Measurements from ENCODE around the gene CLEC2A. TPM values are rescaled to one million over a fixed set of nuclear protein-coding genes. Genes with fewer than 3 reads are reported as not detected.

The CLEC2A gene
- total RNA-seq (2014; rRNA removed; shearing (Covaris generic)) (not detected in 2 replicates), polyA plus RNA-seq (2016; fragmentation: Nextera tagmentation; extraction: Ambion mirVana) (not detected in 2 replicates)
- long read RNA-seq = 0 reads

GRCh38 chr12:9932270-9932669, at the start of gene CLEC2A:
CLEC2A (minus strand) TSS chr12:9932370; CDS start chr12:9932329, 41 bp downstream.
- no peaks in the 10 kb centered on the region for H4K20me1 ChIP-seq (replicated peaks; ENCODE audit: insufficient read depth)
- H2AFZ ChIP-seq = no peak within 1 kb of the TSS
- H3F3A ChIP-seq (replicated peaks; ENCODE audit: low read depth) = no peaks in the 10 kb centered on the region
- H3K9me3 Mint-ChIP-seq = no peaks in the 10 kb centered on the region
- H3K4me2 ChIP-seq = no peak within 1 kb of the TSS
- no peak for ATAC-seq
- no peaks in the 10 kb centered on the region for H3K36me3 ChIP-seq (ENCODE audit: insufficient read depth)
- DNase-seq (ENCODE audit: low spot score) = no peak
- no peaks in the 10 kb centered on the region for H3K27me3 ChIP-seq (ENCODE audit: insufficient read depth)
- no peak within 1 kb of the TSS for H3K27ac Mint-ChIP-seq
- no peaks in the 10 kb centered on the region for H3K4me1 ChIP-seq (ENCODE audit: insufficient read depth)
- TF ChIP-seq, protein P1, sequence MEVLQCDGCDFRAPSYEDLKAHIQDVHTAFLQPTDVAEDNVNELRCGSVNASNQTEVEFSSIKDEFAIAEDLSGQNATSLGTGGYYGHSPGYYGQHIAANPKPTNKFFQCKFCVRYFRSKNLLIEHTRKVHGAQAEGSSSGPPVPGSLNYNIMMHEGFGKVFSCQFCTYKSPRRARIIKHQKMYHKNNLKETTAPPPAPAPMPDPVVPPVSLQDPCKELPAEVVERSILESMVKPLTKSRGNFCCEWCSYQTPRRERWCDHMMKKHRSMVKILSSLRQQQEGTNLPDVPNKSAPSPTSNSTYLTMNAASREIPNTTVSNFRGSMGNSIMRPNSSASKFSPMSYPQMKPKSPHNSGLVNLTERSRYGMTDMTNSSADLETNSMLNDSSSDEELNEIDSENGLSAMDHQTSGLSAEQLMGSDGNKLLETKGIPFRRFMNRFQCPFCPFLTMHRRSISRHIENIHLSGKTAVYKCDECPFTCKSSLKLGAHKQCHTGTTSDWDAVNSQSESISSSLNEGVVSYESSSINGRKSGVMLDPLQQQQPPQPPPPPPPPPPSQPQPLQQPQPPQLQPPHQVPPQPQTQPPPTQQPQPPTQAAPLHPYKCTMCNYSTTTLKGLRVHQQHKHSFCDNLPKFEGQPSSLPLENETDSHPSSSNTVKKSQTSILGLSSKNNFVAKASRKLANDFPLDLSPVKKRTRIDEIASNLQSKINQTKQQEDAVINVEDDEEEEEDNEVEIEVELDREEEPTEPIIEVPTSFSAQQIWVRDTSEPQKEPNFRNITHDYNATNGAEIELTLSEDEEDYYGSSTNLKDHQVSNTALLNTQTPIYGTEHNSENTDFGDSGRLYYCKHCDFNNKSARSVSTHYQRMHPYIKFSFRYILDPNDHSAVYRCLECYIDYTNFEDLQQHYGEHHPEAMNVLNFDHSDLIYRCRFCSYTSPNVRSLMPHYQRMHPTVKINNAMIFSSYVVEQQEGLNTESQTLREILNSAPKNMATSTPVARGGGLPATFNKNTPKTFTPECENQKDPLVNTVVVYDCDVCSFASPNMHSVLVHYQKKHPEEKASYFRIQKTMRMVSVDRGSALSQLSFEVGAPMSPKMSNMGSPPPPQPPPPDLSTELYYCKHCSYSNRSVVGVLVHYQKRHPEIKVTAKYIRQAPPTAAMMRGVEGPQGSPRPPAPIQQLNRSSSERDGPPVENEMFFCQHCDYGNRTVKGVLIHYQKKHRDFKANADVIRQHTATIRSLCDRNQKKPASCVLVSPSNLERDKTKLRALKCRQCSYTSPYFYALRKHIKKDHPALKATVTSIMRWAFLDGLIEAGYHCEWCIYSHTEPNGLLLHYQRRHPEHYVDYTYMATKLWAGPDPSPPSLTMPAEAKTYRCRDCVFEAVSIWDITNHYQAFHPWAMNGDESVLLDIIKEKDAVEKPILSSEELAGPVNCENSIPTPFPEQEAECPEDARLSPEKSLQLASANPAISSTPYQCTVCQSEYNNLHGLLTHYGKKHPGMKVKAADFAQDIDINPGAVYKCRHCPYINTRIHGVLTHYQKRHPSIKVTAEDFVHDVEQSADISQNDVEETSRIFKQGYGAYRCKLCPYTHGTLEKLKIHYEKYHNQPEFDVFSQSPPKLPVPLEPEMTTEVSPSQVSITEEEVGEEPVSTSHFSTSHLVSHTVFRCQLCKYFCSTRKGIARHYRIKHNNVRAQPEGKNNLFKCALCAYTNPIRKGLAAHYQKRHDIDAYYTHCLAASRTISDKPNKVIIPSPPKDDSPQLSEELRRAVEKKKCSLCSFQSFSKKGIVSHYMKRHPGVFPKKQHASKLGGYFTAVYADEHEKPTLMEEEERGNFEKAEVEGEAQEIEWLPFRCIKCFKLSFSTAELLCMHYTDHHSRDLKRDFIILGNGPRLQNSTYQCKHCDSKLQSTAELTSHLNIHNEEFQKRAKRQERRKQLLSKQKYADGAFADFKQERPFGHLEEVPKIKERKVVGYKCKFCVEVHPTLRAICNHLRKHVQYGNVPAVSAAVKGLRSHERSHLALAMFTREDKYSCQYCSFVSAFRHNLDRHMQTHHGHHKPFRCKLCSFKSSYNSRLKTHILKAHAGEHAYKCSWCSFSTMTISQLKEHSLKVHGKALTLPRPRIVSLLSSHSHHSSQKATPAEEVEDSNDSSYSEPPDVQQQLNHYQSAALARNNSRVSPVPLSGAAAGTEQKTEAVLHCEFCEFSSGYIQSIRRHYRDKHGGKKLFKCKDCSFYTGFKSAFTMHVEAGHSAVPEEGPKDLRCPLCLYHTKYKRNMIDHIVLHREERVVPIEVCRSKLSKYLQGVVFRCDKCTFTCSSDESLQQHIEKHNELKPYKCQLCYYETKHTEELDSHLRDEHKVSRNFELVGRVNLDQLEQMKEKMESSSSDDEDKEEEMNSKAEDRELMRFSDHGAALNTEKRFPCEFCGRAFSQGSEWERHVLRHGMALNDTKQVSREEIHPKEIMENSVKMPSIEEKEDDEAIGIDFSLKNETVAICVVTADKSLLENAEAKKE (CRISPR knock-in tag; IDR thresholded peaks at IDR 0.05) = no peak
- no peak for TF ChIP-seq POLR2AphosphoS5 (IDR thresholded peaks at IDR 0.05; ENCODE audit: low read depth)
- TF ChIP-seq NANOG (IDR thresholded peaks at IDR 0.05; ENCODE audit: borderline replicate concordance) = no peak
- TF ChIP-seq ZNF331 (CRISPR knock-in tag; IDR thresholded peaks at IDR 0.05; ENCODE audit: low read depth) = no peak
- H3K27me3 Mint-ChIP-seq (ENCODE audit: insufficient read depth, low read depth, poor library complexity) = no peaks in the 10 kb centered on the region
- no peaks in the 10 kb centered on the region for H3K9me2 ChIP-seq (ENCODE audit: insufficient read depth)
- H3K4me3 Mint-ChIP-seq = no peak within 1 kb of the TSS
- no peak within 1 kb of the TSS for H3K4me3 ChIP-seq
- H3K27ac ChIP-seq (ENCODE audit: low read depth) = no peak within 1 kb of the TSS
- no peaks in the 10 kb centered on the region for H3K4me1 Mint-ChIP-seq
- no peaks in the 10 kb centered on the region for H3K79me2 ChIP-seq (replicated peaks; ENCODE audit: insufficient read depth)
- no peaks in the 10 kb centered on the region for H3K36me3 Mint-ChIP-seq (ENCODE audit: low read depth)

GRCh38 chr12:9980126-9980525, 48.0 kb upstream of the CLEC2A start:
- Histone ChIP-seq H3K4me3 (no peak overlapping the region), H3K4me1 (ENCODE audit: insufficient read depth) (0 out of 2 replicates have a peak, but pooled peaks cover 7% of the 10 kb centered on the region), H3K79me2 (replicated peaks; ENCODE audit: insufficient read depth) (no peaks in the 10 kb centered on the region), H3K27me3 (ENCODE audit: insufficient read depth) (no peaks in the 10 kb centered on the region), H4K20me1 (replicated peaks; ENCODE audit: insufficient read depth) (no peaks in the 10 kb centered on the region), H3K27ac (ENCODE audit: low read depth) (no peak overlapping the region), H3K9me2 (ENCODE audit: insufficient read depth) (no peaks in the 10 kb centered on the region), H3K36me3 (ENCODE audit: insufficient read depth) (no peaks in the 10 kb centered on the region), H3F3A (replicated peaks; ENCODE audit: low read depth) (no peaks in the 10 kb centered on the region), H3K4me2 (no peak overlapping the region), H2AFZ (no peak overlapping the region)
- Mint-ChIP-seq H3K9me3 (peaks cover 22% of the 10 kb centered on the region), H3K4me3 (no peak overlapping the region), H3K4me1 (peaks cover 13% of the 10 kb centered on the region; the same call in 2 of the 3 replicates), H3K36me3 (ENCODE audit: low read depth) (peaks cover 18% of the 10 kb centered on the region), H3K27me3 (ENCODE audit: insufficient read depth, low read depth, poor library complexity) (no peaks in the 10 kb centered on the region), H3K27ac (no peak overlapping the region)
- DNase-seq (ENCODE audit: low spot score) = no peak
- ATAC-seq = no peak
- TF ChIP-seq STAT1 (IDR thresholded peaks at IDR 0.05; ENCODE audit: unreplicated experiment) (no peak), CREB1 (CRISPR knock-in tag; IDR thresholded peaks at IDR 0.05; ENCODE audit: low read depth) (no peak), NANOG (IDR thresholded peaks at IDR 0.05; ENCODE audit: borderline replicate concordance) (no peak), POLR2AphosphoS5 (IDR thresholded peaks at IDR 0.05; ENCODE audit: low read depth) (no peak), ZNF331 (CRISPR knock-in tag; IDR thresholded peaks at IDR 0.05; ENCODE audit: low read depth) (no peak), ZNF114 (CRISPR knock-in tag; IDR thresholded peaks at IDR 0.05) (no peak), EZH2phosphoT487 (IDR thresholded peaks at IDR 0.05; ENCODE audit: unreplicated experiment) (no peak), EZH2 (IDR thresholded peaks at IDR 0.05; ENCODE audit: low read depth, unreplicated experiment) (no peak), JUNB (IDR thresholded peaks at IDR 0.05; ENCODE audit: unreplicated experiment) (no peak)
